Activated CD4-positive, alpha-beta T cell treated with anti-CD3 and anti-CD28 coated beads for 36 hours (primary cell): ENCODE data around the gene PYURF. TPM values are rescaled to one million over a fixed set of nuclear protein-coding genes. Genes with fewer than 3 reads are reported as not detected.
A peak's percentile ranks its signal among the peaks of the same experiment; 100 is the strongest.
"Not testable (repeated sequence)": the region's sequence is repeated elsewhere in the genome, so short reads cannot be mapped to it uniquely, and the experiment has no call there.

Source experiments
- ATAC-seq: fragments of 200-7000 bp; cut with Tn5 transposase; one replicate; pipeline ENCODE4 v1.10.0; 2021; ENCODE audit warnings: mild to moderate bottlenecking, moderate library complexity
- CTCF ChIA-PET: fragments of 350-600 bp; sonication (Branson Sonifier 250); formaldehyde crosslinking; loops from one replicate; lab custom pipeline; 2021; ENCODE audit warnings: antibody characterized with exemption; lab: Charles Lee
- POLR2A ChIA-PET: fragments of 350-600 bp; sonication (Branson Sonifier 250); formaldehyde crosslinking; loops from one replicate; lab custom pipeline; 2021; ENCODE audit warnings: antibody characterized with exemption, inconsistent platforms; lab: Charles Lee
- DNase-seq: peaks from one replicate; pipeline ENCODE4 v3.0.0-alpha.2; 2020
- H3K27ac Mint-ChIP-seq: one replicate; pipeline ENCODE4 v1.8.0; 2021; ENCODE audit warnings: mixed read lengths
- H3K27me3 Mint-ChIP-seq: one replicate; pipeline ENCODE4 v1.8.0; 2021; ENCODE audit warnings: mixed read lengths
- H3K36me3 Mint-ChIP-seq: one replicate; pipeline ENCODE4 v1.8.0; 2021; ENCODE audit warnings: low read depth, mixed read lengths
- H3K4me1 Mint-ChIP-seq: one replicate; pipeline ENCODE4 v1.8.0; 2021; ENCODE audit warnings: mixed read lengths
- H3K4me3 Mint-ChIP-seq: one replicate; pipeline ENCODE4 v1.8.0; 2021; ENCODE audit warnings: mild to moderate bottlenecking, moderate library complexity, mixed read lengths
- H3K9me3 Mint-ChIP-seq: one replicate; pipeline ENCODE4 v1.8.0; 2021; ENCODE audit warnings: low read depth, mixed read lengths
- intact Hi-C, 2 experiments: fragments of 100-400 bp; cut with DNase I in 1 of 2; cut with micrococcal nuclease in 1 of 2; formaldehyde crosslinking; loops; one replicate each; pipeline versions ENCODE4 v1.14.2 to v1.15.1; 2022 to 2024; cut with DNase I, micrococcal nuclease
- total RNA-seq, 2 experiments: library from RNA; stranded (reverse); gene quantifications; one replicate each; pipeline ENCODE4 v1.2.3, GENCODE V29; 2021

Gene PYURF
- total RNA-seq = 10 to 100 TPM; 27.3 to 44.1 TPM

DNA sequence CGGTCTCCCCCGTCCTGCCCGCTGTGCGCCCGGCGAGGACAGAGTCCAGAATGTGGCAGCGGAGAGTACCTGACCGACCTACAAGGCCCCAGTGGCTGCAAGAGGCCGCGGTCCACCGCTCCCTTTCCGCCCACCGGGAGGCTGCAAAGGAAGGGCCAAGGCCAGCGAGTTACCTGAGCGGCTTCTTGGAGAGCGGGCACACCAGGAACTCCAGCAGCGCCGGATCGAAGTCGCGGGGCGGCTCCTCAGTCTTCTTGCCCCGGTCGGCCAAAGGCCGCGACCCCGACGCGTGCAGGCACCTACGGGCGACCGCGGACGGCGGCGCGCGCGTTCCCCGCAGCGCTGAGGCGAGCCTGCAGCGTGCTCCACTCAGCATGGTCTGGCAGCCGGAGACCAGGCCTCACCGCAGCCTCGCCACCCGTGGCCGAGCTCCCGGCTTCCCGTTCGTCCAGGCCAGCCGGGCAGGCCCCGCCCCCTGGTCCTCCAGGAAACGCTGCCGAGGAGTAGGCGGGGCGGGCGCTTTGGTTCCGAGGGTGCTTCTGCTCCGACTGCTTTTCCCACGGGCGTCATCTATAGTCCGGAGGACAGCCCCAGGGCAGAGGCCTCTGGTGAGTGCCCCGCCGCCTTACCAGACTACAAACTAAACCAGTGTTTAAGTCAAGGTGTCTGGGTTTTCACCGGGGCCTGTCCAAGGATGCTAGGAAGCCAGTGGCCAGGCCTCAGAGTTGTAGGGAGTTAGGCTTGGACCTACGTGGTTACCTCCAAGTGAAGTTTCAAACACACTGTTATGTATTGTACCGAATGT, at the start of gene PYURF:
Gene PYURF (minus strand): TSS at position 452 of the 805 bp plus-strand sequence. CDS start 76 bp downstream, at position 376.
- Mint-ChIP-seq H3K4me3 (peak within 1 kb of the TSS; percentile 92), H3K27ac (peak within 1 kb of the TSS; percentile 88), H3K27me3 (no peaks in the 10 kb centered on the region), H3K36me3 (peaks cover 19% of the 10 kb centered on the region), H3K9me3 (no peaks in the 10 kb centered on the region), H3K4me1 (peaks cover 45% of the 10 kb centered on the region)
- ChIA-PET CTCF (interaction anchor here (1.0 to 2.5 kb wide), 9 partner anchors 13 to 501 kb away, joined by 3 to 13 read pairs (median 7); partner anchors contain the start of gene PPM1K), POLR2A (interaction anchor here (0.7 to 1.2 kb wide), 2 partner anchors 66 to 1132 kb away, joined by 3 to 4 read pairs; partner anchors contain the start of genes HERC5 and HSD17B11)
- peak; percentile 87 for ATAC-seq
- intact Hi-C loops = loop anchor here (1.0 to 10.0 kb wide), 8 partner anchors 67 to 441 kb away; partner anchors contain the start of genes PPM1K (in 2 of the 2), HERC3 (in 1 of the 2) and HERC5 (in 1 of the 2)
- DNase-seq = peak; percentile 88

GRCh38 chr4:88570001-88570400, 46.4 kb upstream of the PYURF start:
- CTCF ChIA-PET = no interaction called here
- no peak overlapping the region for H3K27ac Mint-ChIP-seq

DNA sequence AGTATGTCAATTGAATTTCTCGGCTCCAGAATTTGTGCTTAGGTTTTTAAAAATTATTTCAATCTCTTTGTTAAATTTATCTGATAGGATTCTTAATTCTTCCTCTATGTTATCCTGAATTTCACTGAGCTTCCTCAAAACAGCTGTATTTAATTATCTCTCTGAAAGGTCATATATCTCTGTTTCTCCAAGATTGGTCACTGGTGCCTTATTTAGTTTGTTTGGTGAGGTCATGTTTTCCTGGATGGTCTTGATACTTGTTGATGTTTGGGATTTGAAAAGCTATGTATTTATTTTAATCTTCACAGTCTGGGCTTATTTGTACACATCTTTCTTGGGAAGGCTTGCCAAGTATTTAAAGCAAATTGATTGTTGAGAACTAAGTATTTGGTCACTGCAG, 44.0 kb upstream of the PYURF start:
- Mint-ChIP-seq H3K4me3 (no peak overlapping the region), H3K9me3 (no peaks in the 10 kb centered on the region), H3K36me3 (no peaks in the 10 kb centered on the region), H3K4me1 (no peaks in the 10 kb centered on the region), H3K27me3 (peaks cover 5% of the 10 kb centered on the region), H3K27ac (no peak overlapping the region)
- intact Hi-C loops = no loop called here
- POLR2A ChIA-PET = no interaction called here
- ATAC-seq (no peak), DNase-seq (no peak)
- CTCF ChIA-PET = interaction anchor here (0.5 to 1.0 kb wide), 5 partner anchors 9 to 98 kb away, joined by 3 to 5 read pairs (median 3); no protein-coding TSS in a partner anchor

More at GRCh38 chr4:88570001-88570400, 46.4 kb upstream of the PYURF start:
- peaks cover 5% of the 10 kb centered on the region for H3K27me3 Mint-ChIP-seq
- intact Hi-C loops = no loop called here
- H3K36me3 Mint-ChIP-seq = no peaks in the 10 kb centered on the region
- H3K4me3 Mint-ChIP-seq = no peak overlapping the region
- DNase-seq = no peak
- POLR2A ChIA-PET = no interaction called here
- H3K9me3 Mint-ChIP-seq = no peaks in the 10 kb centered on the region
- no peaks in the 10 kb centered on the region for H3K4me1 Mint-ChIP-seq
- ATAC-seq = no peak

DNA sequence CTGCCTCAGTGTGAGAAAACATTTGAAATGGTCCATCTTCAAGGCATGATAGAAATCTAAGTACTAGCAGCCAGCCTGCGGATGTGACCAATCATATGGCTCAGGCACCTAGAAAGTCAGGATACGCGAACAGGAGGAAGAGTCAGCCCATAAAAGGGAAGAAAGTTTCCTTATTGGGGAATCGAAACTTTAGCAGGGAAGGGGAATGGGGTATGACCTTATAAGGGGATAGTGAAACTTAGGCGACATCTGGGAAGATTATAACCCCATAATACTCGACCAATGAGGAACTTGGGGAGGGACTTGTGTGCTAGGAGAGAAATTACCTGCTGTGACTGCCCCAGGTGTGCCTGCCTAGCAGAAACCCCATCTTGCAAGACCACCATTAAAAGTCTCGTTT, 26.2 kb upstream of the PYURF start:
- ChIA-PET POLR2A (no interaction called here), CTCF (interaction anchor here (0.6 kb wide), 1 partner anchor 323 kb away, joined by 3 read pairs; no protein-coding TSS in a partner anchor)
- intact Hi-C loops = no loop called here
- Mint-ChIP-seq H3K4me1 (no peaks in the 10 kb centered on the region), H3K27me3 (no peaks in the 10 kb centered on the region), H3K4me3 (no peak overlapping the region), H3K36me3 (no peaks in the 10 kb centered on the region), H3K27ac (no peak overlapping the region), H3K9me3 (no peaks in the 10 kb centered on the region)
- no peak for DNase-seq
- no peak for ATAC-seq

DNA sequence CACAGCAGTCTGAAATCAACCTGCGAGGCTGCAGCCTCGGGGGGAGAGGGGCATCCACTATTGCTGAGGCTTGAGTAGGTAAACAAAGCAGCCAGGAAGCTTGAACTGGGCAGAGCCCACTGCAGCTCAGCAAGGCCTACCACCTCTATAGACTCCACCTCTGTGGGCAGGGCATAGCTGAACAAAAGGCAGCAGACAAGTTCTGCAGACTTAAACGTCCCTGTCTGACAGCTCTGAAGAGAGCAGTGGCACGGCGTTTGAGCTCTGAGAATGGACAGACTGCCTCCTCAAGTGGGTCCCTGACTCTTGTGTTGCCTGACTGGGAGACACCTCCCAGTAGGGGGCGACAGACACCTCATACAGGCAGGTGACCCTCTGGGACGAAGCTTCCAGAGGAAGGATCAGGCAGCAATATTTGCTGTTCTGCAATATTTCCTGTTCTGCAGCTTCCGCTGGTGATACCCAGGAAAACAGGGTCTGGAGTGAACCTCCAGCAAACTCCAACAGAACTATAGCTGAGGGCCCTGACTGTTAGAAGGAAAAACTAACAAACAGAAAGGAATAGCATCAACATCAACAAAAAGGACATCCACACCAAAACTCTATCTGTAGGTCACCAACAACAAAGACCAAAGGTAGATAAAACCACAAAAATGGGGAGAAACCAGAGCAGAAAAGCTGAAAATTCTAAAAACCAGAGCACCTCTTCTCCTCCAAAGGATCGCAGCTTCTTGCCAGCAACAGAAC, 15.9 kb upstream of the PYURF start:
- H3K4me3 Mint-ChIP-seq, ATAC-seq, H3K27ac Mint-ChIP-seq, H3K27me3 Mint-ChIP-seq, H3K9me3 Mint-ChIP-seq, H3K36me3 Mint-ChIP-seq, POLR2A ChIA-PET: not testable (repeated sequence)
- H3K4me1 Mint-ChIP-seq = peaks cover 21% of the 10 kb centered on the region
- CTCF ChIA-PET = interaction anchor here (0.6 to 2.8 kb wide), 40 partner anchors 9 to 755 kb away, joined by 3 to 20 read pairs (median 4); partner anchors contain the start of gene HERC3
- DNase-seq = peak; percentile 84
- intact Hi-C loops = loop anchor here (1.0 to 5.0 kb wide), 3 partner anchors 120 to 485 kb away; no protein-coding TSS in a partner anchor

DNA sequence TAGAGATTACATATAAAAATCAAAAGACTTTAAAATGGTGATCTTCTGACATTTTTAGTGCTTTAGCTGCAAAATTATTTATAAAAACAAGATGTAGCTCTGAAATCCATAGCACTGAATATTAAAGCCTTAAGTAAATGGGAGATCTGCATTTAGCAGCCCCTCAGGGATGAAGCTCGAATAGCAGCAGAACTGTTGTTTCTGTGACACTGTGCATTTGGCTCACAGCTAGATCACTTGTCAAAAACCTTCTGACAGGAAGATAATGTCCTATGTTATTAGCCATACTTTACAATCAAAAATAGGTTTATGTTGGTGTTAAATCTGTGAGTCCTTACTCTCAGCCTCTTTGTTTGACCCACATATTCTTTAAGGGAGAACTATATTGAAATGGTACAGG, 14.1 kb upstream of the PYURF start:
- H3K9me3 Mint-ChIP-seq = no peaks in the 10 kb centered on the region
- H3K27ac Mint-ChIP-seq = no peak overlapping the region
- ChIA-PET CTCF (interaction anchor here (0.6 to 1.7 kb wide), 7 partner anchors 21 to 485 kb away, joined by 3 to 7 read pairs (median 4); partner anchors contain the start of gene HERC3), POLR2A (no interaction called here)
- H3K4me3 Mint-ChIP-seq = no peak overlapping the region
- H3K36me3 Mint-ChIP-seq = no peaks in the 10 kb centered on the region
- ATAC-seq (no peak), DNase-seq (no peak)
- H3K4me1 Mint-ChIP-seq = peaks cover 28% of the 10 kb centered on the region
- intact Hi-C loops = loop anchor here in 1 of 2 experiments (5.0 kb wide), 1 partner anchor 265 kb away; no protein-coding TSS in a partner anchor
- no peaks in the 10 kb centered on the region for H3K27me3 Mint-ChIP-seq

DNA sequence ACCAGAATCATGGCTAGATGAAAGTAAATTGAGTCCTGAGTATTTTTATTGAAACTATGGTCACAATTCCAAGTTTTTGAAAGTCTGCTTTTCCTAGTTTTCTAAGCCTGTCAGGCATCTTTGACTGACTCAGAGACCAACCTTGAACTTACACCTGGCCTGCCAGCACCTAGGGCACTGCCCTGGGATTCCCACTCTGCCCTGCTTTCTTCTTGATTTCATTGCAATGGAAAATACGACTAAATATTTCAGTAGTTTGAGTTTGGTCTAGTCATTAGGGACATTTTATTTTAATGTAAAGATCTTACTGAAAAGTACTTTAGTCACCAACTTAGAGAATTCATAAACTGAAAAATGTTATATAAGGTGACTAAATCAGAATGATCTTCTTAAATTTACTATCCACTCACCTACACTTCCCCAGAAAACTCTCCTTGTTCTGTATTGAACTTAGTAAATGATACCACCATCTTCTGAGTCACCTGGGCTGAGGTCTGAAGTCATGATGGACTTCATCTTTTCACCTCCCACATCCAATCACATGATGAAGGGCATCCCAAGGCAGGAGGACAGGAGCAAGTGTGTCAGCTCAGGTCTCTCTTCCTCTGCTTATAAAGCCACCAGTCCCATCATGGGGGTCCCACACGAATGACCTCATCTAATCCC, 11.6 kb upstream of the PYURF start:
- ChIA-PET POLR2A (interaction anchor here (0.6 kb wide), 1 partner anchor 265 kb away, joined by 3 read pairs; no protein-coding TSS in a partner anchor), CTCF (interaction anchor here (0.7 to 2.0 kb wide), 5 partner anchors 10 to 124 kb away, joined by 3 to 6 read pairs (median 4); no protein-coding TSS in a partner anchor)
- Mint-ChIP-seq H3K4me1 (peaks cover 28% of the 10 kb centered on the region), H3K27ac (peak overlapping the region; percentile 49), H3K36me3 (no peaks in the 10 kb centered on the region), H3K4me3 (no peak overlapping the region), H3K9me3 (no peaks in the 10 kb centered on the region), H3K27me3 (no peaks in the 10 kb centered on the region)
- peak; percentile 44 for DNase-seq
- intact Hi-C loops = loop anchor here (1.0 to 5.0 kb wide), 5 partner anchors 58 to 566 kb away; partner anchors contain the start of gene HERC3 (in 1 of the 2)
- peak; percentile 87 for ATAC-seq

GRCh38 chr4:88533937-88534750, 10.6 kb upstream of the PYURF start:
- H3K36me3 Mint-ChIP-seq = no peaks in the 10 kb centered on the region
- H3K27ac Mint-ChIP-seq = no peak overlapping the region
- ChIA-PET POLR2A (interaction anchor here (0.6 kb wide), 1 partner anchor 266 kb away, joined by 3 read pairs; no protein-coding TSS in a partner anchor), CTCF (interaction anchor here (0.6 to 2.0 kb wide), 5 partner anchors 23 to 489 kb away, joined by 3 to 6 read pairs (median 4); no protein-coding TSS in a partner anchor)
- no peaks in the 10 kb centered on the region for H3K9me3 Mint-ChIP-seq
- H3K4me3 Mint-ChIP-seq = no peak overlapping the region
- ATAC-seq (no peak), DNase-seq (no peak)
- no peaks in the 10 kb centered on the region for H3K27me3 Mint-ChIP-seq
- intact Hi-C loops = loop anchor here in 1 of 2 experiments (2.0 kb wide), 2 partner anchors 59 to 259 kb away; partner anchors contain the start of gene HERC3
- peaks cover 23% of the 10 kb centered on the region for H3K4me1 Mint-ChIP-seq

DNA sequence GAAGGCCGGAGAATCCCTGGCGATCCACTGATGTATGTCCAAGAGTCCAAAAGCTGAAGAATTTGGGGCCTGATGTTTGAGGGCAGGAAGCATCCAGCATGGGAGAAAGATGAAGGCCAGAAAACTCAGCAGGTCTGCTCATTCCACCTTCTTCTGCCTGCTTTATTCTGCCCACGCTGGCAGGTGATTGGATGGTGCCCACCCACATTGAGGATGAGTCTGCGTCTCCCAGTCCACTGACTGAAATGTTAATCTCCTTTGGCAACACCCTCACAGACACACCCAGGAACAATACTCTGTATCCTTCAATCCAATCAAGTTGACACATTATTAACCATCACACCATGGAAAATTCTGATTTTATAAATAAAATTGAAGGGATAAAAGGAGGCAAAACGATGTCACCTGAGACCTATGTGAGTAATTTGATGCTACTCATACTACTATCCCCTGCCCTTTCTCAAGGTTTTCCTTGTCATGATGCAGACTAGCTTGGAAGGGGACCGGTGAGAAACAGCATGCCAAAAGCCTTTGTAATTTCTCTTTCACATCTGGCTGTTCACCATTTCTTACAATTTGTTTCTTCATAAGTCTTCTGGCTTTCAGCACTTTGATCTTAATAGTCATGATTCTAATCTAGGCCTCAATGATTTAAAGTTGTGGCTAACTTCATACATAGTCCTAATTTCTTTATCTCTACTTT, 9.7 kb upstream of the PYURF start:
- H3K9me3 Mint-ChIP-seq = no peaks in the 10 kb centered on the region
- POLR2A ChIA-PET = no interaction called here
- H3K4me3 Mint-ChIP-seq = no peak overlapping the region
- no peaks in the 10 kb centered on the region for H3K36me3 Mint-ChIP-seq
- CTCF ChIA-PET = interaction anchor here (0.9 to 2.0 kb wide), 5 partner anchors 20 to 490 kb away, joined by 3 to 6 read pairs (median 3); no protein-coding TSS in a partner anchor
- peaks cover 23% of the 10 kb centered on the region for H3K4me1 Mint-ChIP-seq
- no peak for ATAC-seq
- intact Hi-C loops = no loop called here
- H3K27ac Mint-ChIP-seq = no peak overlapping the region
- DNase-seq = no peak
- H3K27me3 Mint-ChIP-seq = no peaks in the 10 kb centered on the region
